GM19372 (cell line): ENCODE measurements around the gene LBHD2.

ENCODE experiments used
- ATAC-seq: cut with Tn5 transposase; IDR thresholded peaks from one replicate; pipeline ENCODE4 v1.9.1; 2021; ENCODE audit warnings: mild to moderate bottlenecking, low read depth, moderate library complexity; ENCODE audit not compliant: unreplicated experiment

Gene LBHD2

GRCh38 chr14:103067231-103067954 lies 16.6 kb upstream of the LBHD2 start:
- no peak for ATAC-seq

GRCh38 chr14:103068351-103069073 lies 15.5 kb upstream of the LBHD2 start:
- ATAC-seq, result no peak

GRCh38 chr14:103070263-103070885 lies 13.6 kb upstream of the LBHD2 start:
- no peak for ATAC-seq

- ATAC-seq, result no peak
These were observed 13.0 kb upstream of the LBHD2 start for GRCh38 chr14:103070971-103071542.

GRCh38 chr14:103071544-103072251 lies 12.3 kb upstream of the LBHD2 start:
- no peak for ATAC-seq

GRCh38 chr14:103072595-103073366 lies 11.2 kb upstream of the LBHD2 start:
- no peak for ATAC-seq

GRCh38 chr14:103073367-103073875 lies 10.6 kb upstream of the LBHD2 start:
- no peak for ATAC-seq

- ATAC-seq, result no peak
These were observed 9.9 kb upstream of the LBHD2 start for GRCh38 chr14:103073876-103074728.

GRCh38 chr14:103074729-103075367 lies 9.2 kb upstream of the LBHD2 start:
- ATAC-seq, result no peak

- ATAC-seq, result no peak
These were observed 5.6 kb upstream of the LBHD2 start for GRCh38 chr14:103078420-103078749.

- no peak for ATAC-seq
These were observed 5.0 kb upstream of the LBHD2 start for GRCh38 chr14:103078860-103079587.

GRCh38 chr14:103081951-103082350 lies 2.1 kb upstream of the LBHD2 start:
- ATAC-seq, result no peak

GRCh38 chr14:103085106-103086091 lies 1.4 kb downstream of the LBHD2 start:
- ATAC-seq, result no peak

- ATAC-seq, result no peak
These were observed 2.8 kb downstream of the LBHD2 start for GRCh38 chr14:103086771-103087342.

GRCh38 chr14:103087343-103087835 lies 3.4 kb downstream of the LBHD2 start:
- ATAC-seq, result no peak

GRCh38 chr14:103088921-103089320 lies 4.9 kb downstream of the LBHD2 start:
- ATAC-seq, result no peak
